ENCODE data around the gene IL17RD.

The IL17RD gene

DNA sequence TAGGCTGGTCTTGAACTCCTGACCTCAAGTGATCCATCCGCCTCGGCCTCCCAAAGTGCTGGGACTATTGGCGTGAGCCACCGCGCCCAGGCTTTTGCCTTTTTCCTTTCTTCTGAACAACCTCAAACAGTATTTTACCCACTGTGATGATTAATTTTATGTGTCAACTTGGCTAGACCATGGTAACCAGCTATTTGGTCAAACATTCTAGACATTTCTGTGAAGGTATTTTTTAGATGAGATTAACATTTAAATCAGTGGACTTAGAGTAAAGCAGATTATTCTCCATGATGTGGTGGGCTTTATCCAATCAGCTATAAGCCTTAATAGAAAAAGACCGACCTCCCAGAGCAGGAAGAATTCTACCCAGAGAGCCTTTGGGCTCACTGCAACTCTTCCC lies 98.7 kb downstream of the IL17RD start:
- no peak for DNase-seq (ENCODE audit: low read depth in 3 of 3)

DNA sequence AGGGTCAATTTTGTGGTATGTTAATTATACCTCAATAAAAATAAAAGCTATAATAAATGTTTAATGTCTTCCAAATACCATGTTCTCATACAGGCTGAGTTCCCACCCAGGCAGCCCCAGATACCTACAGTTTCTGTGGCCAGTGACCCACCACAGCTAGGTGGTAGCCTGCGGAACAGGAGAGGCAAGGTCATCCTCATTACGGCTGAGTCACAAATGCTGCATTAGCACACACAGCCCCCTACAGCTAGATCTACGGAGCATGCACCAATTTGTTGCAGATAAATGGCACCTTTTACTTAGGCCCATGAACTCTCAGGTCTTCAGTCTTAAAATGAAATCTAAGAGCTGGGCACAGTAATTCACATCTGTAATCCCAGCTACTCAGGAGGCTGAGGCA lies 99.6 kb downstream of the IL17RD start:
- DNase-seq (ENCODE audit: low read depth in 3 of 3): no peak

DNA sequence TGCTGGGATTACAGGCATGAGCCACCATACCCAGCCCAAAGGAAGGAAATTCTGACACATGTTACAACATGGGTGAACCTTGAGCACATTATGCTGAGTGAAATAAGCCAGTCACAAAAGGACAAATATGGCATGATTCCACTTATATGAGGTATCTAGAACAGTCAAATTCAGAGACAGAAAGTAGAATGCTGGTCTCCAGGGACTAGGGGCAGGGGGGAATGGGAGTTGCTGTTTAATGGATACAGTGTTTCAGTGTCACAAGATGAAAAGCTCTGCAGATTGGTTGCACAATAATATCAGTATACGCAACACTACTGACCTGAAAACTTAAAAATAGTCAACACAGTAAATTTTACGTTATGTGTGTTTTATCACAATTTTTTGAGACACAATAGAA lies 100.6 kb downstream of the IL17RD start:
- no peak for DNase-seq (ENCODE audit: low read depth in 3 of 3)

DNA sequence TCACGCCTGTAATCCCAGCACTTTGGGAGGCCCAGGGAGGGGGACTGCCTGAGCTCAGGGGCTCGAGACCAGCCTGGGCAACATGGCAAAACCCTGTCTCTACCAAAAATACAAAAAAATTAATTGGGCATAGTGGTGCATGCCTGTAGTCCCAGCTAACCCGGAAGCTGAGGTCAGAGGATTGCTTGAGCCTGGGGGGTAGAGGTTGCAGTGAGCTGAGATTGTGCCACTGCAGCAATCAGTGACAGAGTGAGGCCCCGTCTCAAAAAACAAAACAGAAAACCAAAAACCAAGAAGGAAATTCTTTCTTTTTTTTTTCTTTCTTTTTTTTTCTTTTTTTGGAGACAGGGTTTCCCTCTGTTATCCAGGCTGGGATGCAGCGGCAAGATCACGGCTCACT lies 101.2 kb downstream of the IL17RD start:
- DNase-seq (ENCODE audit: low read depth in 3 of 3): no peak

DNA sequence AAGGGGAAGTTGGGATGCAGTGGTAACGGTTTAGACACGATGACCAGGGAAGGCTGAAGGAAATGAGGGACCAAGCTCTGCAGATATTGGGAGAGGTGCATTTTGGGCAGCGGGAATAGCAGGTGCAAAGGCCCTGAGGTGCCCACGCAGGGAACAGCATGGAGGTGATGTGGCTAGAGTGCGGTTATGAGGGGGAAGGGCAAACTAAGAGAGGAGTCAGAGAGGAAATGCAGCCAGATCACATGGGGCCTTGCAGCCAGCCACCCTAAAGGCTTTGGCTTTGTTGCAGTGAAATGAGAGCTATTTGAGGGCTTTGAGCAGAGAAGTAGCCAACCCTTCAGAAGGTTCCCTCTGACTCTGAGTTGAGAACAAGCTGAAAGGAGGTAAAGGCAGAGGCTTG lies 102.1 kb downstream of the IL17RD start:
- no peak for DNase-seq (ENCODE audit: low read depth in 3 of 3)

DNA sequence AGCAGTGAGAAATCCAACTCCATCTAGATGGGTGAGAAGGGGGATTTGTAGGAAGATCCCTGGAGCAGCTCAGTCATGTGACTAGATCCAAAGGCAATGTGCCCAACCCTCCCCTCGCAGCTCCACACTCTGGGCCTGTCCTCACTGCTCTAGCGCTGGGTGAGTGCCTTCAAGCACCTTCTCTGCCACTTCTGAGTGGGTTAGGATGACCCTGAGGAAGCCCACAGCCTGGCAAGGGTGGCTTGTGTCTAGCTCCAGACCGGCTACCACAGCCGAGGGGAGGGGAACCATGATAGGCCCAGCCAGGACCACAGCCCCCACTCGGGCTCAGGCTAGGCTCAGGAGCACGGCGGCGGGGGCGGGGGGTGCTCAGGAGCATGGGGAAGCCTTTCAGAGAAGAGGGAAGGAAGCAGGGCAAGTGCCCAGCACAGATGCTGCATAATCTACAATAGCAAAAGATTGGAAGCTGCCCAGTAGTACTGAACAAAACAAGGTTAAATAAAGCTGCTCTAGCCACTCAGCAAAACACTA lies 103.0 kb downstream of the IL17RD start:
- no peak for DNase-seq (ENCODE audit: low read depth in 3 of 3)

DNA sequence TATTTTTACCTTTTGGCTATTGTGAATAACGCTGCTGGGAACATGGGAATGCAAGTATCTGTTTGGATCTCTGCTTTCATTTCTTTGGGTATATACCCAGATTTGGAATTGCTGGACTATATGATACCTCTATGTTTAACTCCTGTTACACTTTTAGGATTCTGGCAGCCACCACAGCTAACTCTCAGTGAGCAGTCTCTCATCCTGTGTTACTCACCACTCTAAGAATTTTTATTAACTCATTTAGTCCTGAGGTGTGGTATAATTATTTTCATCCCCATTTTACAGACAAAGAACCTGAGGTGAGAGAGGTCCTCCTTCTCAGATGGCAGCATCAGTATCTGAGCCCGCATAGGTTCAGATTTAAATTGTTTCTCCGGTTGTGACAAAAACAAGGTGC lies 103.6 kb downstream of the IL17RD start:
- DNase-seq (ENCODE audit: low read depth in 3 of 3): no peak

DNA sequence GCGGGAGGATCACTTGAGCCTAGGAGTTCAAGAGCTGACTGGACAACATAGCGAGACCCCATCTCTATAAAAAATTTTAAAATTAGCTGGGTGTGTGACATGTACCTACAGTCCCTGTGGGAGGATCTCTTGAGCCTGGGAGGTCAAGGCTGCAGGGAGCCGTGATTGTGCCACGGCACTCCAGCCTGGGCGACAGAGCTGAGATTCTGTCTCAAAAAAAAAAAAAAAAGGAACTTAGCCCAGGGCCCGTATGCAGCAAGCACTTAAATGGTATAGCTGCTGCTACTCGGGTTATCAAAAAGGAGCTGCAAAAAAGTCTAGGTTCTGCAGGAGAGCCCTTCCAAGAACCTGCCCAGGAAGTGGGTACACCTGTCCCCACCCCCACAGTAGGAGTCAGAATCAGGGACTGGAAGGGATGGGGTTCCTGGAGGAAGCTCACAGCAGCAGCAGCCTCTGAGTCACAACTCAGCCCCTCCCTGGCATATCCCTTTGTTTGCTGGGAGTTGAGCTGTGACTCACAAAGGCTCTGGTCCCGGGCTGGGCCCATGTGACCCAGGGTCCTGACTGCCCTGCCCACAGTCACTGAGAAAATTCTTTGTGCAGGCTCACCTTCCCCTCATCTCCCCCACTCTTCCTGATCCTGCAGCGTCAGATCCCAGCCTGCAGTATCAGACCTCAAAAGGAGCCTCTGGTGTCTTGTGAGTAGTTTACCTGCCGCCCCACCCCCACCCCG lies 104.9 kb downstream of the IL17RD start, which contains the start of gene SPATA12:
SPATA12 (plus strand) TSS at position 576 of the 733 bp plus-strand sequence. CDS start 13,031 bp downstream, outside the sequence.
- DNase-seq (ENCODE audit: low read depth in 3 of 3): no peak

DNA sequence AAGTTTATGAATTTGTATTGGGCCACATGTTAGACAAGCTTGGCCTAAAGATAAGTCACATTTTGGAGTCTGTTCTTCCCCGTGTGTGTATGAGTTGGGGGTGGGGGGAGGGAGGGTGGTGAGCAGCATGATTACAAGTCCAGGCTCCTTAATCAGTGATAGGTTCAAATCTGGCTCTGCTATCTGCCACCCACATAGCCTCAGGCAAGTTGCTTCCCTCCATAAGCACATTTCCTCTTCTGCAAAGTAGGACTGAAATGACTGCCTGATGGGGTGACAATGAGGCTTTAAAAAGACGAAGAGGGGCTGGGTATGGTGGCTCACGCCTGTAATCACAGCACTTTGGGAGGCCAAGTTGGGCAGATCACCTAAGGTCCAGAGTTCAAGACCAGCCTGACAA lies 105.7 kb downstream of the IL17RD start:
- no peak for DNase-seq (ENCODE audit: low read depth in 3 of 3)

DNA sequence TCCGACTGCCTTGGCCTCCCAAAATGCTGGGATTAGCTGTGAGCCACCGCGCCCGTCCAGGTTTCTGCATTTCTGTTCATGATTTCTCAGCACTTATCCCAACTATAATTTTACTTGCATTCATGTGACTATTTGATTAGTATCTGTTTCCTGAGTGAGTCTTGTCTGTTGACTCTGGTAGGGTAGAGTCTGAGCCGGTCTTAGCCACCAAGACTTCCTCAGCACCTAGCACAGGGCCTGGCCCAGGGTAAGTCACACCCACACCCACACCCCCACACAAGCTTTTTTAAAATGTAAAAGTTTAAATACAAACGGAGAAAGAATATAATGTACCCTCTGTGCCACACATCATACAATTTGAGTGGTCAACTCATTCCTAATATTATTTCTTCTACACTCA lies 107.8 kb downstream of the IL17RD start:
- no peak for DNase-seq (ENCODE audit: low read depth in 3 of 3)

DNA sequence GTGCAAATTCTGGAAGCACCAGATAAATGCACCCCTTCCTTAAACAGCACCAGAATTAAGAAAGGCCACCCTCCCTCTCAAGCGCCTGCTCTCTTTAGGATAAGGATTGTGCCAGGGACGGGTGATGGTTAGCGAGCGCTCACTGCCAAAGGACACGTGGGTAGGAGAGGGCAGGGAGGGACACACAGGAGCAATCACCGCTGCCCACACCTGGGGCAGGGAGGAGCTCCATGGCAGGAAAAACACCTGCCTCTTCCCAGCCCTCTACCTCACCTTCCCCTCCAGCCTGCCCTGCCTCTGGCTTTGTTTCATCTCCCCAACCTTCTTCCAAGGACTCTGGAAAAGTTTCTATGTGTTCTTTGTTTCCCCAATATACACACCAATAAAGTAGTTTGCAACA lies 112.0 kb downstream of the IL17RD start:
- DNase-seq (ENCODE audit: low read depth in 3 of 3): no peak

DNA sequence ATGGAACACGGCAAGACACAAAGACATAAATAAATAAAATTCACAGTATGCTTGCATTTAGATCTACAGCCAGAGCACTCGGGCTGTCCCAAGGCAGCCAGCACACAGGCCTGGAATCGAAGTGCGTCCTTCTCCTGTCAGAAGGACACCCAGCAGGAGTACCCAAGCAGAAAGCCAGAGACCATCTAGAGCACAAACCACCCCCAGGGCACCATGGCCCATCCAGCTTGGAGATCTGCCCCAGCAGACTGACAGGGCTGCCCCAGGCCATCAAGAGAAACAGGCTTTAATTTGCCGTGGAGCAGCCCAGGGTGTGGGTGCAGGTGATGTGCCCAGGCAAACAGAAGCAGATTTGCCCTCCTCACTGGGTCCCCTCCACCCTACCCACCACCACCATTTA lies 112.5 kb downstream of the IL17RD start:
- no peak for DNase-seq (ENCODE audit: low read depth in 3 of 3)

DNA sequence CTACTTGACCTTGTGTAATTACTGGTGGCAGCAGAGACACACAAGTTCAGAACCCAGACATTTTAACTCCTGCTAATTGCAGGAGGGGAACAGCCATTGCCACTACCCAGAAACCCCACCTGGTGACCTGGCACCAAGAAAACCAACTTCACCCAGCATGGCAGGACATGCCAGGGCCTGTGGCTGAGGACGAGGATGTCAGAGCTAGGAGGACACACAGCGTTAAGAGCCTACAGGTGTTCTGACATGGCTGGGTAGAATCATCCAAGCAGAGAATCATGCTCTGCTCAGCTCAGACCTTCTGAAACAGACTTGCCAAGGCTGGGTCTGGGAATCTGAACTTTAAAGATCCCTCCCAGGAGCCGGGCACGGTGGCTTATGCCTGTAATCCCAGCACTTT lies 116.4 kb downstream of the IL17RD start:
- no peak for DNase-seq (ENCODE audit: low read depth in 3 of 3)

DNA sequence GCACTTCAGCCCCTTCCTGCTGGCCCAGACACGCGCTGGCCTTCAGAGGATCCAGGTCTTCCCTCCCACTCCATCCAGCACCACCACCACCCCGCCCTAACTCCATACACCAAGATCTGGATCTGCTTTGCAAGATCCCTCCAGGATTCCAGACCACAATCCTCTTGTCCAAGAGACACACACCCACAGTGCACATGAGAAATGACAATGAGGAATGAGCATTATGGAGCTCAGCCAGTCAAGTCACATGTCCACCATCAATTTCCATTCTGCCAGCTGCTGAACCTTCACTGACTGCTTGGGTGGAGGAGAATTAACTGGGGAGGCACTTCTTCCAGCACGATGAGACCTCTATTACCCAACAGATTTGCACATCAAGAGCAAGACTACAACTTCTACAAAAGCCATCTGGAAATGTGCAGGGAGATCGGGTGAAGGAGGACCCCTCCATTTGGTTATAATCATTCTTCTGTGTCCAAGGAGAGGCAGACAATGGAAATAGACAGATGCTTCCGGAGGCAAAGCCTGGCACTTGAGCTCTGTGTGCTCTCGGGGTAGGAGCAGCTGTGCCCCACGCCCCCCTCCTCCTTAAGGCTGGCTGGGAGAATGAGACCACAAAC lies 117.0 kb downstream of the IL17RD start:
- DNase-seq (ENCODE audit: low read depth in 3 of 3): no peak

DNA sequence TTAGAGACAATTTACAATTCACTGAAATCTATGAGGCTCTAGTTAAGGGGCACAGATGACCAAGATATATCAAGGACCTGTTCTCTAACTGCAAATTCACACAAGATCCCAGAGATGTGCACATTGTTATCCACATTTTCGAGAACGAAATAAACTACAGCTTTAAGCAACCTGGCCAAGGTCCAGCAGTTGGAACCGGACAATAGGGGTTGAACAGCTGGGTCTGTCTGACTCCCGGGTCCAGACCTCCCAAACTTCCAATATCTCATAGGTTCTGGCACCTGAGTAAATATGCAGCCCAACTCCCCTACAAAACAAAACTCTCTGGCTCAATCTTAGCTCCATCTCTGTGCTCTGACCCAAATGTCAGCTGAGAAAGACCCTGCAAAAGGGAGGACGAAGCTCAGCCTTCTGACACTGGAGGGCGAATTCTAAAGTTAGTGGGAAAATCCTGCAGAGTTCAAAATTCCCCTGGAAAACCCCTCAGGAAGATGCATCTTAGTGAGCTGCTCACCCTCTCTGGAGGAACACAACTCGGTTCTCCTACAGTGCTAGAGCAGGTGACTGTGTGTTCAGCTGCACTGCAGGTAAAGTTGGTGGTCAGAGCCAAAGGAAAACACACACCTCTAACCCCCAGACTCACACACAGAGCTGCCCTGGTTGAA lies 118.9 kb downstream of the IL17RD start:
- no peak for DNase-seq (ENCODE audit: low read depth in 3 of 3)

DNA sequence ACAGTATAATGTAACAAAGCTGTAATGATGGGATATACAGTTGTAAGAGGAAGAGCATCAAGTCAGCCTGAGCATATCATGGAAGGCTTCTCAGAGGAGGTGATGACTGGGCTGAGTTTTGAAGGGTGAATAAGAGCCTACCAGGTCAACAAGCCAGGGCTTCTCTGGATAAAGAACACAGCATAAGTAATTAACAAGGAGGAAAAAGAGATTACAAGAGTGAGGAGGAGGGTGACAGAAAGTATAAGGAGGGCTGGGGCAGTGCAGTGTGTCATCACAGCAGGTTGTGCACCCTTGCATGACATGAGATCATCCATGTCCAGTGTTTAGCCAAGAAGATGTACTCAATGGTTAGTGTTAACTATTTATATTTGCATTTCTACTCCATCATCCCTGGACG lies 121.6 kb downstream of the IL17RD start:
- DNase-seq (ENCODE audit: low read depth in 3 of 3): no peak

DNA sequence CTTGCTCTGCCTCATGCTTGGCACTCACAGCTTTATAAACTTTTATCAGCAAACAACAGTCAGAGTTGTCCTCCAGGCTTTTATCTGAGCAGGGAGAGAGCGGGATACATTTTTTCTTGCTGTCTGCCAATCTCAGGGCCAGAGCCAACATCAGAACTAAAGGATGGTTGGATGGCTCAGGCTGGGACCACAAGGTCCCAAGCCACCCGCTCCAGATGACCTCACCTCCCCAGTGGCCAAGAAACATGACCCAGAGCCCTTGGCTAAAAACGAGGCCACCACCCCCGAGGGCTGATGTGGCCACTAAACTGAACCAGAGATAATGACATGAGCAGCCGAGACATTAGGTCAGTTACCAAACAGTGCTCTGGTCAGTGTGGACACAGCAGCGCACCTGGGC lies 123.5 kb downstream of the IL17RD start:
- no peak for DNase-seq (ENCODE audit: low read depth in 3 of 3)
